GM10248 (cell line): Measurements from ENCODE around the gene RAP2B.

ENCODE experiments used
- CTCF ChIA-PET: fragments of 300-600 bp; sonication (Branson Sonifier 250); formaldehyde crosslinking; extraction: SDS; loops from one replicate; lab custom pipeline; 2021; ENCODE audit warnings: antibody characterized with exemption; lab: Yijun Ruan, JAX
- POLR2A ChIA-PET: fragments of 350-650 bp; sonication (Branson Sonifier 250); formaldehyde crosslinking; extraction: SDS; loops from one replicate; lab custom pipeline; 2020; ENCODE audit warnings: antibody characterized with exemption; lab: Yijun Ruan, JAX
- DNase-seq: peaks from one replicate; pipeline ENCODE4 v3.0.0; 2012; ENCODE audit errors: extremely low spot score
- TF ChIP-seq, protein P1 (sequence below): IDR thresholded peaks from 2 replicates; pipeline ENCODE4 v1.5.1; 2012; ENCODE audit warnings: mild to moderate bottlenecking, low read depth; ENCODE audit errors: extremely low read depth, missing control alignments, control extremely low read depth

Gene RAP2B

GRCh38 chr3:153210146-153210545 is 48.1 kb downstream of the RAP2B start:
- POLR2A ChIA-PET, result no interaction called here
- CTCF ChIA-PET, result interaction anchor here (1.5 kb wide), 1 partner anchor 9 kb away, joined by 3 read pairs; no protein-coding TSS in a partner anchor
- no peak for DNase-seq
- TF ChIP-seq, protein P1, sequence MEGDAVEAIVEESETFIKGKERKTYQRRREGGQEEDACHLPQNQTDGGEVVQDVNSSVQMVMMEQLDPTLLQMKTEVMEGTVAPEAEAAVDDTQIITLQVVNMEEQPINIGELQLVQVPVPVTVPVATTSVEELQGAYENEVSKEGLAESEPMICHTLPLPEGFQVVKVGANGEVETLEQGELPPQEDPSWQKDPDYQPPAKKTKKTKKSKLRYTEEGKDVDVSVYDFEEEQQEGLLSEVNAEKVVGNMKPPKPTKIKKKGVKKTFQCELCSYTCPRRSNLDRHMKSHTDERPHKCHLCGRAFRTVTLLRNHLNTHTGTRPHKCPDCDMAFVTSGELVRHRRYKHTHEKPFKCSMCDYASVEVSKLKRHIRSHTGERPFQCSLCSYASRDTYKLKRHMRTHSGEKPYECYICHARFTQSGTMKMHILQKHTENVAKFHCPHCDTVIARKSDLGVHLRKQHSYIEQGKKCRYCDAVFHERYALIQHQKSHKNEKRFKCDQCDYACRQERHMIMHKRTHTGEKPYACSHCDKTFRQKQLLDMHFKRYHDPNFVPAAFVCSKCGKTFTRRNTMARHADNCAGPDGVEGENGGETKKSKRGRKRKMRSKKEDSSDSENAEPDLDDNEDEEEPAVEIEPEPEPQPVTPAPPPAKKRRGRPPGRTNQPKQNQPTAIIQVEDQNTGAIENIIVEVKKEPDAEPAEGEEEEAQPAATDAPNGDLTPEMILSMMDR, result no peak

DNA sequence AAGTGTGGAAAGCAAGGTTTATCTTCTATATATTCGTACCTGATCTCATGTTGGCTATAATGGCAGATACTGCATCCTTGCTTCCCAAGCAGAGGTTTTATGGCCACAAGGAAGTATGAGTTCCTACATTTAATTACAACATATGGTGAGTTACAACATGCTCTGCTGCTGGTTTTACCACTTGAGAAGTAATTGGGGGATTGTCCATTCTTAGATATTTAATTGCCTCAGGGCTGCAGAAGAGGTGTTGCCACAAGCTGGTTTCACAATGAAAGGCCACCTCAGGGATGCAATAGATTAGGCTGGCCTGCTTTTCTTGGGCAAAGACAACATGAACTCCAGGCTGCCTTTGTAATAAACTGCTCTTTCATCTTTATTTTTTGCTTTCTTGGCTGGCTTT is 48.6 kb downstream of the RAP2B start:
- ChIA-PET POLR2A (no interaction called here), CTCF (interaction anchor here (1.5 kb wide), 1 partner anchor 10 kb away, joined by 3 read pairs; no protein-coding TSS in a partner anchor)
- TF ChIP-seq, protein P1, result no peak
- no peak for DNase-seq

- TF ChIP-seq, protein P1, result no peak
- ChIA-PET POLR2A (no interaction called here), CTCF (no interaction called here)
- no peak for DNase-seq
These were observed 53.5 kb downstream of the RAP2B start for GRCh38 chr3:153215497-153215896.

GRCh38 chr3:153215966-153216365 is 53.9 kb downstream of the RAP2B start:
- ChIA-PET CTCF (no interaction called here), POLR2A (no interaction called here)
- no peak for DNase-seq
- TF ChIP-seq, protein P1, result no peak

DNA sequence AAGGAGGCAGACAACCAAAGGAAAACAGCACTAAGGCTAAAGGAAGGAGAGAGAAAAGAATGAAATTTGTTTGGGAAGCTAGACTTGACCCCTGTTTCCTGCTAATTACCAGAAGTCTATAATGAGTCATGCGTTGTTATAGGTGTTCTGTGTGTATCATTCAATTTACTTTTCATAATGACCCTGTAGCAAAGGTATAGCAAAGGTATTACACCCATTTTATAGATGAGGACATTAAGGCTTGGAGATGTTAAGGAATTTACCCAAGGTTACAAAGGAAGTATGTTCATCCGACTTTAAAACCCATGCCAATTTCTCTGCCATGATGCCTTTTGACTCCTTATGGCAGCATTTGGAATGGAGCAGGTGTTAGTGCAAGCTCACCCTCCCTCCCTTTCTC is 54.9 kb downstream of the RAP2B start:
- TF ChIP-seq, protein P1, result no peak
- ChIA-PET CTCF (no interaction called here), POLR2A (no interaction called here)
- DNase-seq, result no peak

GRCh38 chr3:153219146-153219545 is 57.1 kb downstream of the RAP2B start:
- DNase-seq, result no peak
- TF ChIP-seq, protein P1, result no peak
- POLR2A ChIA-PET, result no interaction called here
- CTCF ChIA-PET, result no interaction called here
